ENCODE results near the gene LAMTOR4. TPM values are rescaled to one million over a fixed set of nuclear protein-coding genes. Genes with fewer than 3 reads are reported as not detected.
A peak's percentile ranks its signal among the peaks of the same experiment; 100 is the strongest.

The LAMTOR4 gene
- total and polyA plus RNA-seq, 11 donors, result 64.6 to 160 (median 96.5) TPM

- Histone ChIP-seq H3K4me3 (no peak overlapping the region), H3K4me1 (peaks cover 0 to 36% (median 12%) of the 10 kb centered on the region in 12 donors), H3K27me3 (no peaks in the 10 kb centered on the region), H3K36me3 (peaks cover 0 to 18% (median 0%) of the 10 kb centered on the region in 9 donors), H3K9me3 (no peaks in the 10 kb centered on the region), H3K27ac (no peak overlapping the region)
- intact Hi-C loops (cut with DNase I), result loop anchor here in 1 of 10 donors (10.0 kb wide), 1 partner anchor 198 kb away; no protein-coding TSS in a partner anchor
- no peak for TF ChIP-seq POLR2A (IDR thresholded peaks at IDR 0.05)
- no peak for TF ChIP-seq CTCF (IDR thresholded peaks at IDR 0.05)
- ATAC-seq, result no peak
- 94 to 99% (median 97%) methylated on average over 2 of the region's 2 CpGs for WGBS, 4 donors
- no peak for DNase-seq
Observed at GRCh38 chr7:100147278-100147677, 1.4 kb upstream of the LAMTOR4 start.

GRCh38 chr7:100148225-100148558 is 526 bp upstream of the LAMTOR4 start:
- Histone ChIP-seq H3K36me3 (peaks cover 0 to 25% (median 3%) of the 10 kb centered on the region in 9 donors), H3K4me1 (peaks cover 0 to 46% (median 12%) of the 10 kb centered on the region in 12 donors), H3K27ac (peak overlapping the region in 11 of 12 donors; percentile 26 to 89 (median 83)), H3K27me3 (no peaks in the 10 kb centered on the region), H3K9me3 (no peaks in the 10 kb centered on the region), H3K4me3 (peak overlapping the region; percentile 16 to 97 (median 76))
- TF ChIP-seq CTCF (IDR thresholded peaks at IDR 0.05), result no peak
- TF ChIP-seq POLR2A (IDR thresholded peaks at IDR 0.05), result no peak
- ATAC-seq (peak in 1 of 4 donors; percentile 1), DNase-seq (no peak)
- WGBS, 4 donors, result 16 to 28% (median 20%) methylated on average over 14 of the region's 14 CpGs
- intact Hi-C loops (cut with DNase I), result loop anchor here in 1 of 10 donors (10.0 kb wide), 1 partner anchor 197 kb away; no protein-coding TSS in a partner anchor

GRCh38 chr7:100152404-100152803 is 3.7 kb downstream of the LAMTOR4 start:
- no peak for DNase-seq
- H3K4me1 ChIP-seq, result peaks cover 0 to 75% (median 19%) of the 10 kb centered on the region in 12 donors
- H3K27ac ChIP-seq, result peak overlapping the region in 1 of 12 donors; percentile 66
- H3K9me3 ChIP-seq, result no peaks in the 10 kb centered on the region
- no peak overlapping the region for H3K4me3 ChIP-seq
- H3K36me3 ChIP-seq, result peaks cover 0 to 62% (median 38%) of the 10 kb centered on the region in 9 donors
- no peak for ATAC-seq
- TF ChIP-seq CTCF (IDR thresholded peaks at IDR 0.05) (no peak), POLR2A (IDR thresholded peaks at IDR 0.05) (no peak)
- intact Hi-C loops (cut with DNase I), result no loop called here
- H3K27me3 ChIP-seq, result no peaks in the 10 kb centered on the region

GRCh38 chr7:100152937-100153666 is 4.4 kb downstream of the LAMTOR4 start:
- Histone ChIP-seq H3K9me3 (no peaks in the 10 kb centered on the region), H3K4me3 (no peak overlapping the region), H3K4me1 (peaks cover 0 to 75% (median 23%) of the 10 kb centered on the region in 12 donors), H3K27me3 (no peaks in the 10 kb centered on the region), H3K36me3 (peaks cover 0 to 62% (median 38%) of the 10 kb centered on the region in 9 donors), H3K27ac (peak overlapping the region in 1 of 12 donors; percentile 66)
- intact Hi-C loops (cut with DNase I), result no loop called here
- DNase-seq (no peak), ATAC-seq (no peak)
- no peak for TF ChIP-seq POLR2A (IDR thresholded peaks at IDR 0.05)
- no peak for TF ChIP-seq CTCF (IDR thresholded peaks at IDR 0.05)
- 88 to 91% (median 89%) methylated on average over 18 of the region's 18 CpGs for WGBS, 4 donors

Data from heart left ventricle (tissue), 16 donors.